GDM1 (cell line): ENCODE results near the gene CCDC88B.
A peak's percentile ranks its signal among the peaks of the same experiment; 100 is the strongest.
"Not testable (repeated sequence)": the region's sequence is repeated elsewhere in the genome, so short reads cannot be mapped to it uniquely, and the experiment has no call there.

ENCODE experiments used
- DNase-seq: peaks from one replicate; lab custom pipeline; 2025; lab: John Stamatoyannopoulos, UW

Gene CCDC88B

DNA sequence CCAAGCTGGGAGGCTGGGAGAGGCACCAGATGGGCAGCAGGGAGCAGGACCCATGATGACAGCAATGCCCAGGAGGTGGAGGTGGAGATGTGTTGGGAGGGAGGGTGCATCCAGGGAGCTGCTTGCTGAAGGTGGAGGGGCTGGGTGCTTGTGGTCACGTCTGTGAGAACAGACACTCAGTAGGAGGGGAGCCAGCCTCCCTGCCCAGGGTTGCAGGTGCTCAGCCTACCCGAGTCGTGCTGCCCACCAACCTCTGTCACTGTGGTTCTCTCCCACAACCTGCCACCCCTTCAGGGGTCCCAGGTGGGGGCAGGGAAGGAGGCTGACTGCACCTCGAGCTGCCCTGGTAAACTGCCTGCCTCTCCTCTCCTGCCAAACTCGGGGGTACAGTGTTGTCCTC lies 16.6 kb upstream of the CCDC88B start:
- DNase-seq, result no peak

DNA sequence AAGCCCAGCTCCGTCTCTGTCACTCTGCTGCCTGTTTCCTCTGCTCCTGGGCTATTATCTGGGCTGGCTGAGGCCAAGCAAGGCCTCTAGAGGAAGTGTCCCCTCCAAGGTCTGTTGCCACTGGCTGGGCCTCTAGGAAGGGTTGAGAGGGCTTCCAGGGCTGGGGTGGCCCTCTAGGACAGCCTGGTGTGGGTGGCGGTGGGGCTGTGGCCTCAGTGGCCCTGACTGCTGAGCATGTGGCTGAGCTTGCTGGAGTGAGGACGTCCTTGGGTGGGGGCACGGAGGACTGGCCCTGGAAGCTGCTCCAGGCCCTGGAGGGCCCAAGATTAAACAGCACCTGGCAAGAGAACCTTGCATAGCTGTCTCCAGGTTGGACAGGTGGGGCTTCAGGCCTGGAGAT lies 16.0 kb upstream of the CCDC88B start:
- not testable (repeated sequence) for DNase-seq

GRCh38 chr11:64324692-64325469 lies 15.1 kb upstream of the CCDC88B start:
- no peak for DNase-seq

- no peak for DNase-seq
Observed at GRCh38 chr11:64327375-64327774, 12.6 kb upstream of the CCDC88B start.

DNA sequence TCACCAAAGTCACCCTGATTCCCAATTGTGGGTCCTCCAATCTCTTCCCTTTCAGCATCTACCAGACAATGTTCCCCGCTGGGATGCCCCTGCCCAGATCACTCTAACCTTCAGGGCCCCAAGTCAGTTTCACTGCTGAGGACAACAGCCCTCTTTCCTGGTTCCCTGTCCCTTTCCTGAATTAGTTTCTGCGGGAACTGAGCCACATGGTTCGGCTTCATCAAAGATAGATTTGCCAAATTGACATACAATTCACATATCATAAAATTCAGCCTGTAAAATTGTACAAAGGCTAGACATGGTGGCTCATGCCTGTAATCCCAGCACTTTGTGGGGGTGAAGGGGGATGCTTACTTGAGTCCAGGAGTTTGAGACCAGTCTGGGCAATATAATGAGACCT lies 12.0 kb upstream of the CCDC88B start:
- DNase-seq, result no peak

GRCh38 chr11:64330888-64331287 lies 9.1 kb upstream of the CCDC88B start:
- DNase-seq, result no peak

DNA sequence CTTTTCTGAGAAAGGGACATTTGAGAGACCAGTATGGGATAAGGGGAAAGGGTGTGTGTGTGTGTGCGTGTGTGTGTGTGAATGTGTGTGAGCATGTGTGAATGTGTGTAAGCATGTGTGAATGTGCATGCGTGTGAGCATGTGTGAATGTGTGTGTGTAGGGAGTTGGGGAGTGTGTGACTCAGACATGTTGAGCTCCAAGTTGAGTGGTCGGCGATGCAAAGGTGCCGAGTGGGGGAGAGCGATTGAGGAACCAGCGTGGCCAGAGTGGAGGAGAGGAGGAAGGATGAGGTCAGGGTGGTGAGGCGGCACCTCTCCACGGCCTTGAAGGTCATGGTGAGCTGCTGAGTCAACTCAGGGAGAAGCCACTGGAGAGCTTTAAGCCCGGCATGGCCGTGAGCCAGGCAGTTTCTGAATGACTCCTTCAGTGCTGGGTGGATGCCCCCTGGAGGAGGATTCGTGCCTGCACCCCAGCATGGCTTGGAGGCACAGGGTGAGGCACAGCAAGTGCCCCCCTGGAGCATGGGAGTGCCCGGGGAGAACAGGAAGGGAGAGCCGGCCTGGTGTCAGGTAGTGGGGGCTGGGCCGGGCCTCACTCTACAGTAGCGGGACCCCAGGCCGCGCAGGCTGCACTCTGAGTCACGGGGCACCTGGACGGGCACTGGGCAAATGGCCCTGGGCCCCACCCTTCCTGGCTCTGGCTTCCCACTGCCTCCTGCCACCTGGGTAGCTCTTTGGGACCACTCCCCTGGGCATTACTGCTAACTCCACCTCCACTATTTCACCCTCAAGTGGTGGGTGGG lies 8.2 kb upstream of the CCDC88B start:
- peak; percentile 93 for DNase-seq

- DNase-seq, result no peak
Observed at GRCh38 chr11:64333556-64333955, 6.4 kb upstream of the CCDC88B start.

GRCh38 chr11:64334764-64335735 lies 5.0 kb upstream of the CCDC88B start:
- peak; percentile 74 for DNase-seq

- DNase-seq, result no peak
Observed at GRCh38 chr11:64337538-64338249, 2.3 kb upstream of the CCDC88B start.

GRCh38 chr11:64338716-64339115 lies 1.3 kb upstream of the CCDC88B start:
- no peak for DNase-seq

DNA sequence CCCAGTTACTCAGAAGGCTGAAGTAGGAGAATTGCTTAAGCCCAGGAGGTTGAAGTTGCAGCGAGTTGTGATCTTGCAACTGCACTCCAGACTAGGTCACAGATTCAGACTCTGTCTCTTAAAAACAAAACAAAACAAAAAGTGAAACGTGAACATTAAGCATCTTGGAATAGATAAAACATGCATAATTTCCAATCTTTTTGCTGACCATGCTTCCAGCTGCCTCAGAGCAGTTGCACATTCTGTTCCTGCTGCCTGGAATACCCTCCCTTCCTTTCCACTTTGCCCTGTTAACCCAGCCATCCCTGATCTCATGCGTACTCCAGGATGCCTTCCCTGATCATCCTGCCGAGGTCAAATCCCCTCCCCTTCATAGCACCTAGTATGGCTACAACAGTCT lies 718 bp upstream of the CCDC88B start:
- DNase-seq, result no peak

- peak; percentile 66 for DNase-seq
Observed at GRCh38 chr11:64340671-64341335, 799 bp downstream of the CCDC88B start.

- DNase-seq, result no peak
Observed at GRCh38 chr11:64341429-64341828, 1.4 kb downstream of the CCDC88B start.

GRCh38 chr11:64341851-64342791 lies 2.1 kb downstream of the CCDC88B start:
- DNase-seq, result no peak

- no peak for DNase-seq
Observed at GRCh38 chr11:64342869-64343745, 3.1 kb downstream of the CCDC88B start.

DNA sequence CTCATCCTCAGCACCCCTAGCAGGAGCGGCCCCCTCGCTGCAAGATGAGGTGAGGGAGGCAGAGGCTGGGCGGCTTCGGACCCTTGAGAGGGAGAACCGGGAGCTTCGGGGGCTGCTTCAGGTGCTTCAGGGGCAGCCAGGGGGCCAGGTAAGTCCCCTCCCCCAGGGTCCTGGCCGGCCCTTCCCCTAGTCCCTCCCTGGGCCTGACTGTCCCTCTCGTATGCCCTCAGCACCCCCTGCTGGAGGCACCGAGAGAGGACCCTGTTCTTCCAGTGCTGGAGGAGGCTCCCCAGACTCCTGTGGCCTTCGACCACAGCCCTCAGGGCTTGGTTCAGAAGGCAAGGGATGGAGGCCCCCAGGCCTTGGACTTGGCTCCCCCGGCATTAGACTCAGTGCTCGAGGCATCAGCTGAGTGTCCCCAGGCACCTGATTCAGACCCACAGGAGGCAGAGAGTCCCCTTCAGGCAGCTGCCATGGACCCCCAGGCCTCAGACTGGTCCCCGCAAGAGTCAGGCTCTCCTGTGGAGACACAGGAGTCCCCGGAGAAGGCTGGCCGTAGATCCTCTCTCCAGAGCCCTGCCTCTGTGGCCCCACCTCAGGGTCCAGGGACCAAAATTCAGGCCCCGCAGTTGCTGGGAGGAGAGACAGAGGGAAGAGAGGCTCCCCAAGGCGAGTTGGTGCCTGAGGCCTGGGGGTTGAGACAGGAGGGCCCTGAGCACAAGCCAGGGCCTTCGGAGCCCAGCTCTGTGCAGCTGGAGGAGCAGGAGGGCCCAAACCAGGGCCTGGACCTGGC lies 4.0 kb downstream of the CCDC88B start:
- DNase-seq, result no peak

DNA sequence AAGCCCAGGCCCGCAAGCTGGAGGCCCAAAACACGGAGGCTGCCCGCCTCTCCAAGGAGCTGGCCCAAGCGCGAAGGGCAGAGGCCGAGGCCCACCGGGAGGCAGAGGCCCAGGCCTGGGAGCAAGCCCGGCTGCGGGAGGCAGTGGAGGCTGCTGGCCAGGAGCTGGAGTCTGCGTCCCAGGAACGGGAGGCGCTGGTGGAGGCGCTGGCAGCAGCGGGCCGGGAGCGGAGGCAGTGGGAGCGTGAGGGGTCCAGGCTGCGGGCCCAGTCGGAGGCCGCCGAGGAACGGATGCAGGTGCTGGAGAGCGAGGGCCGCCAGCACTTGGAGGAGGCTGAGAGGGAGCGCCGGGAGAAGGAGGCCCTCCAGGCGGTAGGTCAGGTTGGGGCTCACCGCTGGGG lies 4.8 kb downstream of the CCDC88B start:
- DNase-seq, result no peak
